Spinal cord (tissue), 10 donors: ENCODE results near the gene TRPM3. TPM values are rescaled to one million over a fixed set of nuclear protein-coding genes. Genes with fewer than 3 reads are reported as not detected.

Experiments
- DNase-seq, 6 donors: peaks; one replicate each; pipeline versions ENCODE4 v3.0.0 to v3.0.0-alpha.2; 2013 to 2015; ENCODE audit warnings: low spot score in 6 of 6, low read depth in 4 of 6
- H3K27ac ChIP-seq: one replicate; pipeline ENCODE4 v1.5.1; 2013; ENCODE audit warnings: low read depth, low read length, control low read depth
- H3K27me3 ChIP-seq: one replicate; pipeline ENCODE4 v1.6.1; 2013; ENCODE audit warnings: low read length; ENCODE audit not compliant: control insufficient read depth, insufficient read depth
- H3K36me3 ChIP-seq: one replicate; pipeline ENCODE4 v1.6.1; 2013; ENCODE audit warnings: low read length; ENCODE audit not compliant: control insufficient read depth, insufficient read depth
- H3K4me1 ChIP-seq: one replicate; pipeline ENCODE4 v1.6.1; 2013; ENCODE audit warnings: low read length; ENCODE audit not compliant: control insufficient read depth, insufficient read depth
- H3K4me3 ChIP-seq: one replicate; pipeline ENCODE4 v1.5.1; 2013; ENCODE audit warnings: low read depth, low read length, control low read depth
- H3K9me3 ChIP-seq: one replicate; pipeline ENCODE4 v1.6.1; 2013; ENCODE audit warnings: low read length; ENCODE audit not compliant: control insufficient read depth, insufficient read depth
- WGBS: methylation state at CpG from one replicate; pipeline ENCODE4 v1.1.5; 2013; ENCODE audit warnings: missing lambda C conversion rate; ENCODE audit not compliant: insufficient coverage; 5-methylcytosine and 5-hydroxymethylcytosine counted together
- polyA plus RNA-seq, 2 donors: library from polyadenylated mRNA; unstranded; fragments of 120-200 nt; gene quantifications; one replicate each; pipeline ENCODE4 v1.2.1, GENCODE V29; 2013; ENCODE audit not compliant: insufficient read length in 2 of 2
- total RNA-seq, 2 donors: library from RNA; depleted of rRNA in 1 of 2; stranded (reverse); fragments of 120-200 nt in 1 of 2; fragments of >200 nt in 1 of 2; gene quantifications; one replicate each; pipeline versions ENCODE4 v1.2.3 to v1.2.4, GENCODE V29; 2013 to 2014
- donor health status: healthy.

TRPM3 gene
- total and polyA plus RNA-seq, 4 donors, result 16.7 to 198 (median 37.6) TPM

DNA sequence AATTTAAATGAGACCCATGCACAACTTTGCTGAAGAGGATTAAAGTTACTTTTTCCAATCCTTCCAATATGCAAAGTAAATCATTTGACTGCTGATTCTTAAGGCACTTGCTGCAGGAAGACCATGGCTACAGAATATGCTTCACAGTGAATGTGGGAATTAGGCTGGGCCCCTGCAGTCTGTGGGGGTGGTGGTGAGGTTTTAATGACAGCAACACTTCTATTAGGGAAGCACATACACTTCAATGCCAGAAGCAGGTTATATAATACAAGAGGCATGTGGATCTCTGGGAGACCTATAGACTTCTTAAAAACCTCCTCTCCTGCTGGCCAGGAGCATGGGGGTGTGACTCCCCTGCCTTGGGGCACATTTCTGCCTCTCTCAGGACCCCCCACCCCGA lies 582.4 kb downstream of the TRPM3 start:
- 75% methylated on average over 1 of the region's 1 CpG for WGBS
- Histone ChIP-seq H3K27ac (no peak overlapping the region), H3K36me3 (peaks cover 7% of the 10 kb centered on the region), H3K4me1 (peaks cover 4% of the 10 kb centered on the region), H3K27me3 (no peaks in the 10 kb centered on the region), H3K9me3 (no peaks in the 10 kb centered on the region), H3K4me3 (no peak overlapping the region)
- DNase-seq, result no peak

DNA sequence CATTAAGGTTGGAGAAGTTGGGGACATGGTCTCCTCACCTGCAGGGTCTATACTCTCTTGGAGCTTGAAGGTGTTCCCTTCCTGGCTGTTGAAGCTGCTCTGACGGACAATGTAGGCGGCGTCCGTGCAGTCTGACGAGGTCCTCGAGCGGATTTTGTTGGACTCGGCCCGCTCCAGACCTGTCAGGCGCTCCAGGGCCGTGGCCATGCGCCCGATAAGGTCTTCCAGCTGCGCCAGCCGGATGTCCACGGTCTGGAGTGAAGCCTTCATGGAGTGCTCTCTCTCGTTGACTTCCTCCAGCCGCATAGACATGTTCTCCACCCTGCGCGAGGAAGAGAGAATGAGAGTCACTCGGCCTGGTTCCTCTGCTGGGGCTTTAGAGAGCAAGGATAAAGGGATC lies 584.3 kb downstream of the TRPM3 start:
- Histone ChIP-seq H3K36me3 (peaks cover 7% of the 10 kb centered on the region), H3K27me3 (no peaks in the 10 kb centered on the region), H3K4me3 (no peak overlapping the region), H3K9me3 (no peaks in the 10 kb centered on the region), H3K4me1 (peaks cover 4% of the 10 kb centered on the region), H3K27ac (no peak overlapping the region)
- DNase-seq, result no peak
- WGBS, result 98% methylated on average over 21 of the region's 21 CpGs

DNA sequence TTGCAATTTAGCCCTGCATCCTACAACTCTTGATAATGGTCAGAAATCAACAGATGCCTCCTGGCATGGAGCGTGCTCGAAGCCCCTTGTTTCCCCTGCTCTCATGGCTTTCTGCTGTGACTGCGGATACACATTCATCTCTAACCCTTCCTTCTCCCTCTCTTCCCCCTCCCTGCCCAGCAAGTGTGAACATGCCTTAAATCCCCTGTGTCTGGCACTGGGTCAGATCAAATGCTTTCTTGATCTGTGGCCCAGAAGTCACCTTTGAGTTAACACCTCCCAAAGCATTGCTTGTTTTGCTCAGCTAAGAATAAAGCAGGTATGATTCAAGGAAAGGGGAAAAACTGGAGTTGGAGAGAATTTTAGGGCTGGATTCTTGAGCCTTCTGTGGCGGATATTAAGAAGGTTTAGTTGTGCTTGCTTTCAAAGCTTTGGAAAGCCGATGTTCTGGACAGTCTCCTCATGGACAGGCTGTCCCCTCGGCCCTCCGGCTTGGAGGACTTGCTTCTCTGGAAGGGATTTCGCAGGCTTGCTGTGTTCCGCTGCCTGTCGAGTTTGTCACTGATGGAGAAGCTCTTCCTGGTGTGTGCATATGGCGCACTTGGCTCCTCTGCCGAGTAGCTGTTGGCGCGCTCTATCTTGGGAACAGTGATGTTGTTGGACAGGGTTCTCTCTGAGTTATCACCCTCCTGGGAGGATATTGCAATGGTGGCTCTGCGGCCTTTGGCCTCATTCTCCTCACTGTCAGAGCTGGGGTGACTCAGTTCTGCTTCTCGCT lies 585.7 kb downstream of the TRPM3 start:
- H3K4me3 ChIP-seq, result no peak overlapping the region
- no peaks in the 10 kb centered on the region for H3K9me3 ChIP-seq
- peaks cover 7% of the 10 kb centered on the region for H3K36me3 ChIP-seq
- no peaks in the 10 kb centered on the region for H3K27me3 ChIP-seq
- H3K4me1 ChIP-seq, result peaks cover 4% of the 10 kb centered on the region
- H3K27ac ChIP-seq, result no peak overlapping the region
- DNase-seq, result peak in 1 of 6 donors; percentile 33
- 90% methylated on average over 16 of the region's 16 CpGs for WGBS

DNA sequence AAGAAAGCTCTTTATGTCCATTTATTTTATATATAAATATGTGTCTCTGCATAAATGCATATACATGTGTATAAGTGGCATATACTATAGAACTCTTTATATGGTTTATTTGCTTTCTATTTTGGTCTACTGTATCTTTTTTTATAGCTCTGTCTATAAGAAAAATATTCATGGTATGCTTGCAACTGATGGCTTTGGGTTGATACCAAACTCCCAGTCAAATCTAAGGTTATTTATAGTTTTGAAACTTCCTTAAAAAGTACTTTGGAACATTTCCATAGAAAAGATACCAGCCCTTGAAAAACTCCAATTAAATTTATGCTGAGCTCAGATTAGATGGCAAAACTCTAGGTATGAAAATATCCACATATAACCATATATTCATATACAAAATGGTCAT lies 587.0 kb downstream of the TRPM3 start:
- H3K36me3 ChIP-seq, result peaks cover 7% of the 10 kb centered on the region
- no peaks in the 10 kb centered on the region for H3K27me3 ChIP-seq
- H3K27ac ChIP-seq, result no peak overlapping the region
- H3K4me1 ChIP-seq, result peaks cover 4% of the 10 kb centered on the region
- no peak overlapping the region for H3K4me3 ChIP-seq
- H3K9me3 ChIP-seq, result no peaks in the 10 kb centered on the region
- DNase-seq, result peak in 1 of 6 donors; percentile 45

DNA sequence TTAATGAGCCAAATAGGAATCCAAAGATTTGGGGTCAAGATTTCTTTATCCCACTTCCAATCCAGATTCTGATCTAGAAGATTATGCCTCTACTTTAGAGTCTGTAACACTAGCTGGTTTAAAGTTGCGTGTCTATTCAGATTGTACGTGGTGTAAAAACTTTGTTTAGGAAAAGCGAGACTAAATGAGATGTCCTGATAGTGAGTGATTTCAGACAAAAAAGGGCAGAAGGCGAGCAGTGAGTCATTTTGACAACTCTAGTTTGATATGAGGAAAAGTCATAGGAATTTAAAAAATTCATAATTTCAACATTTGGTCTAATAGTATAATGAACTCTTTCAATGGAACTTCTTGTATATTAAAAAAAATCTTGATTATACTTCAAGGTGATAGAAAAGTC lies 587.4 kb downstream of the TRPM3 start:
- H3K4me1 ChIP-seq, result no peaks in the 10 kb centered on the region
- H3K27ac ChIP-seq, result no peak overlapping the region
- H3K27me3 ChIP-seq, result no peaks in the 10 kb centered on the region
- WGBS, result 90% methylated on average over 2 of the region's 4 CpGs
- no peak overlapping the region for H3K4me3 ChIP-seq
- no peaks in the 10 kb centered on the region for H3K9me3 ChIP-seq
- peaks cover 7% of the 10 kb centered on the region for H3K36me3 ChIP-seq
- DNase-seq, result no peak

DNA sequence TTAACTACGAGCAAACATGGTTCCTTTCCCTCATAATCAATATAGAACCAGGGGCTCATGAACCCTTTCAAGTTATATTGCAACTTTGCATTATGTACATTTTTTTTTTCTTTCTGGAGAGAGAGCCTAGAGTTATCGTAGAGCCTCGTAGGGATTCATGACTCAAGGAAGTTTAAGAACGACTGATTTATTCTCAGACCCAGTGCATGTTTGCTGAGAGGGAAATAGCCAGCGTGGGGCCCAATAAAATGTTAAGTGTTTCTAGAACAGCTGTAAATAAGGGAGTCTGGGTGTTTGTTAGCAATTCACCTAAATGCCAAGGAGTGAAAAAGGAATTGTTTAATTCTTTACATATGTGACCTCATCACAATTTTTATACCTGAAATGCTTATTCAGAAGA lies 587.9 kb downstream of the TRPM3 start:
- peak in 1 of 6 donors; percentile 26 for DNase-seq
- Histone ChIP-seq H3K27me3 (no peaks in the 10 kb centered on the region), H3K4me3 (no peak overlapping the region), H3K27ac (no peak overlapping the region), H3K36me3 (peaks cover 7% of the 10 kb centered on the region), H3K9me3 (no peaks in the 10 kb centered on the region), H3K4me1 (no peaks in the 10 kb centered on the region)
- 40% methylated on average over 1 of the region's 5 CpGs for WGBS

DNA sequence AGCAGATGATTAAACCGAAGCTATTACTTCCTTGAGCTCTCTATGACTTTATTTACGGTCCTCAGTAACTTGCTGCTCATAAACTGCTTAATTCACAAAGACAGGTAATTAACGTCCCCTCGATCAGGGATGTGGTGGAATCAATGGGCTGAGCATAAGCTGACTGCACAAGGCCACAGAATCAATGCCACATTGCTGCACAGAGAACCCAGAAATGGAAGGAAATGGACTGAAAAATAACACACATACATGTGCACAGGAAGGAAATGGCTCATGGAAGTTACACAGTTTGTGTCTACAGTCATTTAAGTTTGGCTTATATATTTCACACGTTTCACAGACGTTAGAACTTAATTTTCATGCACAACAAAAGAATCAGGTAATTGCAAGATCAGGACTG lies 588.7 kb downstream of the TRPM3 start:
- H3K27ac ChIP-seq, result no peak overlapping the region
- H3K27me3 ChIP-seq, result no peaks in the 10 kb centered on the region
- H3K4me1 ChIP-seq, result no peaks in the 10 kb centered on the region
- 70% methylated on average over 5 of the region's 6 CpGs for WGBS
- peak in 1 of 6 donors; percentile 56 for DNase-seq
- H3K9me3 ChIP-seq, result no peaks in the 10 kb centered on the region
- H3K4me3 ChIP-seq, result no peak overlapping the region
- H3K36me3 ChIP-seq, result peaks cover 7% of the 10 kb centered on the region

DNA sequence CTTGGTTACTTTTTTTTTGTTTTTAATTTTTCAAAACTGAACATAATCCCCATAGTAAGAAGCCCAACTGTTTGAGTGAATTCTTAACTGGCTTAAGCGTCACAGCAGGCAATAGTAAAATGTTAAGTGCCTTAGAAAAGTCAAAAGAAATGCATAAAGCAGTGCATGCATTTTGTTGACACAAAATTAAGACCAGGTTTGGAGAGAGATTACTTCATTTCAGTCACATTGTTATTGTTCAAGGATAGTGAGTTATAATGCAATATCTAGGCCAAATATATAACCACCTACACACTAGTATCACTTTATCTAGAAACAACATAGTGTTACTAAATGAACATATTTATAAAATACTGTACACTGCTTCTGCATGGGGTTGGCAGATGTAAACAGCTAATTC lies 590.1 kb downstream of the TRPM3 start:
- Histone ChIP-seq H3K4me3 (no peak overlapping the region), H3K36me3 (peaks cover 4% of the 10 kb centered on the region), H3K27ac (no peak overlapping the region), H3K4me1 (no peaks in the 10 kb centered on the region), H3K27me3 (no peaks in the 10 kb centered on the region), H3K9me3 (no peaks in the 10 kb centered on the region)
- no CpG with 5 or more reads among the region's 1 CpG for WGBS
- no peak for DNase-seq

DNA sequence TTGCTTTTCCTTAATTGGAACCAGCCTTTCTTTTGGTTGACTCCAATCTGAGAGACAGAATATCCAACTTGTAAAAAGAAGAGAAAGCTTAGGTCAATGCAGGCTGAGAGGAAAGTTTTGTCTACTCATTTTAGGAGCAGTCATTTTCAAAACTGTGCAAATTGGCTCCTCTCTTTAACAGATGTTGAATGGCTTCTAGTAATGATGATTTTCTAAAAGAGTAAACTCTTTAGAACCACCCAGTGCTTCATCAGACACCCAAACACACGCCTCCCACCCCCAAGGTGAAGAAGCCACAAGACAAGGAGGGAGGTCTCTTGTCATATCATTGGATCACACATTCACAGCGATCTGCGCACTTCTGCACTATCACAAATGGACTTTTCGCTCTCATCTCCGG lies 590.7 kb downstream of the TRPM3 start:
- peaks cover 1% of the 10 kb centered on the region for H3K36me3 ChIP-seq
- DNase-seq, result no peak
- H3K27ac ChIP-seq, result no peak overlapping the region
- no peak overlapping the region for H3K4me3 ChIP-seq
- no peaks in the 10 kb centered on the region for H3K4me1 ChIP-seq
- no peaks in the 10 kb centered on the region for H3K27me3 ChIP-seq
- 93% methylated on average over 3 of the region's 5 CpGs for WGBS
- H3K9me3 ChIP-seq, result no peaks in the 10 kb centered on the region

DNA sequence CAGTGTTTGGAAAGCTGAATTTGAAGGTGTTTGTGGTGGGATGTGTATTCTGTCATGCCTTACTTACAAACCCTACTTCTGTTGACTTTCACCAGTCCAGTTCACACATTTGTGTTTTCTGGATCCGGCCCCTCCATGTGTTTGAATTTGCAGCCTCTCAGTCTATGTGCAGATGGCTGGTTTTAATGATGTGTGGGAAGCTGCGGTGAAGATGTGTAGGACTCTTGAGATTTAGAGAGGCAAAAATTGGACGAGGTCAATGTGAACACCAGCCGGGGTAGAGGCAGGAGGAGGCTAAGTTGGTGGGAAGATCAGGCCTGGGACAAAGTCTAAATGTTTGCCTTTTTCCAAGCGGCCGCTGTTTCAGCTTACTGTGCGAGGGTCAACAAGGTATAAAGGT lies 591.6 kb downstream of the TRPM3 start:
- no peaks in the 10 kb centered on the region for H3K27me3 ChIP-seq
- H3K36me3 ChIP-seq, result no peaks in the 10 kb centered on the region
- H3K9me3 ChIP-seq, result no peaks in the 10 kb centered on the region
- WGBS, result 87% methylated on average over 7 of the region's 7 CpGs
- DNase-seq, result peak in 1 of 6 donors; percentile 14
- H3K4me1 ChIP-seq, result no peaks in the 10 kb centered on the region
- H3K4me3 ChIP-seq, result no peak overlapping the region
- no peak overlapping the region for H3K27ac ChIP-seq
